Dedifferentiated amniotic fluid mesenchymal stem cell (primary cell): ENCODE data around the gene FANCI.
A peak's percentile ranks its signal among the peaks of the same experiment; 100 is the strongest.

ENCODE experiments used
- DNase-seq: peaks from one replicate; pipeline ENCODE4 v3.0.0-alpha.2; 2016; ENCODE audit errors: extremely low spot score

FANCI gene

DNA sequence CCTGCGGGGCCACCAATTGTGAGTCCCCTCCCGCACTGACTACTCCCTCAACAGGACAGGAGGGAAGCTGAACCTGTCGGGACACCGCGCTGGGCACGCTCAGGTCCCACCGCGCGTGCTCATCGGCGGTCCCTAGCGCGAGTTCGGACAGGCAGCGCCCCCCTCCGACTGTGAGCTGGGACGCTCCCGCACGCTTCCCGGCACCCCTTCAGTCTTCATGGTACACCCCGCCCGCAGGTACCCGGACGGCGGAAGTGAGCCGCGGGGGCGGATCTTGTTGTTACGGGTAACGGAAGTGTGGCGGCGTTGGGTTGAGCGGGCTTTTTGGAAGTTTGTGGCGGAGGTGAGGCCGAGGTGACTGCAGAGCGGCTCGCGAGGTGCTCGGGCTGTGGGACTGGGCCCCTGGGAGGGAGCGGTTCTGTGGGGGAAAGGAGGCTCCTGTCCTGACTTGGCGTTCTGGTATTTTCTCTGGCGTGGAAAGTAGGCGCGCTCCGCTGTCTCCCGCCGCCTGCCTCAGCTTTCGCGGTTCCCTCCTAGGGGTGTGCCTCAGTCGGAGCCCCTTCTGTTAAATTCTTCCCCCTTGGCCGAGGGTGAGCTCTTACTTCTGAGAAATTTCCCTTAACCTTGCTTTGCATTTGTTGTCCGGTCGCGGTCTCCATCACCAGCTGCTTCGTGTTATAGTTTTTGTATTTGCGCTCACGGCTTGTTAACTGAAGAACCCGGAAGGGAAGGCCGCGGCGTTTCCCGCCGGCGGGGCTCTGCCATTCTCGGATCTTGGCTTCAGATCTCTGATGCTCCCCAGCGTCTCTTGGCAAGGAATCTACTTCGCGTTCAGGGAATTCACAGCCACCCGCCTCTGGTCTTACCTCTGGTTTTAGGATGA is at the start of gene FANCI:
Gene FANCI, plus strand, starts transcription at position 289 of the 883 bp plus-strand sequence. CDS start 3,669 bp downstream, outside the sequence.
- DNase-seq, result peak; percentile 85

DNA sequence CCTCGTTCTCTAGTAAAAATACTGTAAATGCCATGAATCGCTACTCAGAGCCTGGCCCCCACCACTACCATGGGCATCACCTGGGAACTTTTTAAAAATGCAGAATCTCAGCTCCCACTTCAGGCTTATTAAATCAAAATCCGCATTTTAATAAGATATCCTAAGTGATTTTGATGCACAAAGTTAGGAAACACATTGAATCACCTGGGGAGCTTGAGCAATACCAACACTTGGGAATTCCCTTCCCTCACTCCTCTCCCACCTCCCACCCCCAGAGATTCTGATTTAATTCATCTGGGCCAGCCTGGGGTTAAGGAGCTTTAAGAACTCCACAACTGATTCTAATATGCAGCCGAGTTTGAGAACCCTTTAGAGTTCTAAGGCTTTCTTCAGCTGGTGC is 49.2 kb upstream of the FANCI start:
- no peak for DNase-seq

DNA sequence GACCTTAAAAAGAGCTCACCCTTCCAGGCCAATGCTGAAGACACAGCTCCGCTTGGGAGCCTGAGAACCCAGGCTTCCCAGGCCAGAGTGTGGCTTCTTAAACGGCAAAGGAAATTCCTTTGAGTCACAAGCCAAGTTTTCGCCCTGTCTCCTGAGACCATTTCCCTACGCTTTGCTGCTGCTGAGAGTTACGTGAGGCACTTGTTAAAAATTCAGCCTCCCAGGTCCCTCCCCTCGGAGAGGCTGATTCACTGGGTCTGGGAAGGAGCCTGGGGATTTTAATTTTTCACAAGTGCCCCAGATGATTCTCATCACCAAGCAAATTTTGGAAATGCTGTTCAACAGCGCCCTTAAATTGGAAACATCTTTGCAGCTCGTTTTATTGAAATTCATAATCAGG is 47.9 kb upstream of the FANCI start:
- no peak for DNase-seq

DNA sequence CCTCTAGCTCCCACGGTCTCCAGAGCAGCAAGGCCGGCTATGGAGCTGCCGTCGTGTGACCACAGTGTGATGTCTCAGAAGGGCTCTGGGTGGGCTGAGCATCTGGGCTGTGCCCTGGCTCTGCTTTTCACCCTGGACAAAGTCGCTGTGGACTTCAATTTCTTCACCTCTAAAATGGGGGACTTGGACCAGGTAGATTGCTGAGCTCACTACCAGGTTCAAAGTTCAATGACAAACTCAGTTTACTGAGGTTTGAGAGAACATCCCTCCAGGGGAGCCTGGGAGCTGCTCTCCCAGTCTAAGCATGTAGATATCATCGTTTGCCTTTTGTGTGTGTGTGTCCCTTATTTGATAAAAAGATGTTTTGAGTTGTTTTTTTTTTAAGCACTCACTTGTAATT is 47.5 kb upstream of the FANCI start:
- no peak for DNase-seq

DNA sequence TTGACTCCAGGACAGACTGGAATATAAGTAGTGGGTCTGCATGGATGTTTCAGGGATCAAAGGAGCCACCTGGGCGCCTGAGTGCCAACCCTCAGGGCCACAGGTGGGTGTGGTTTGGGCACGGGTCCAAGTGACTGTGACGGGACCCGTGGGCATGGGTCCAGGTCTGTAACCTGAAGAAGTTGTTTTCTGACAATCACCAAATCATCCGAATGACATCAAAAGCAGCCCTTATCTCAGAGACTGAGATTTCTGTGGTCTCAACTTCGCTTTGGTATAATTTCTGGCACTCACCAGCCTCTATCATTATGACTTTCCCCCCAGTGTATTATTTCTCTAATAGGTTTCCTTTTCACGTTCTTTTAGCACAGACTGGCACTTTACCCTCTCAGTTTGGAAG is 46.8 kb upstream of the FANCI start:
- no peak for DNase-seq

DNA sequence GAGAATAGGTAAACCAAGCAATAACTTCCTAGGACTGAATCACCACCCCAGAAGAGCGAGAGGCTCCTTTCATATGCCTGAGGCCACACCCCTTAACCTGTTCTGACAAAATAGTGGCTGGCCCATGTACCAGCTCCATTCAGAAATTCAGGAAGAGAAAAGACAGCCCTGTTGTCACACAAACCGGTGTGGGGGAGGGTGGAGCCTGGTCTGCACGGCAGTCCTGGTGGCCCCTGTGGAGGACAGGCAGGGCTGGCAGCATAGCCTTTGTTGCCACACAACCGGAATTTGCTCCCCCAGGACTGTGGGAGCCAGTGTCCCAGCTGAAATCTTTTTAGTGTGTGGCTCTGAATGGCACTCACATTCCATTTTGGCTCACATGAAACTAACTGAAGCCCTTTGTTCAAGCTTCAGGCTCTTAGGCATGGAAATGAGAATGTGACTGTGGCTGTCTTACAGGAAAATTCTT is 46.2 kb upstream of the FANCI start:
- DNase-seq, result no peak

DNA sequence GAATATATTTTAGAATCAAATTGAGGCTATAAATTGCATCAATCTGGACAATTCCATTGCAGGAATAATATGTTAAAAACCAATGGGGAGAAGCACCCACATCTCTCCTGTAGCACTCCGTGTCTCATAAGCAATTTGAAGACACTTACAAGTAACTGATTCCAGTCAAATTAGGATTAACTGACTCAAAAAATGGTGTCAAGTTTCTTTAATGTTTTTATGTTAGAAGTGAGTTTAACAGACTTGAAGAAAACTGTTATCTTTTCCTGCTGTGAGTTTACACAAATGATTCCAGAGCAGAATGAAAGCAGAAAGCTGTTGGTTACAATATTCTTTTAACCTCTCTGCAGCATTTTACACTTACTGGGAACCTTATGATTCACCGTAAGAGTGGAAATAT is 45.6 kb upstream of the FANCI start:
- DNase-seq, result no peak

DNA sequence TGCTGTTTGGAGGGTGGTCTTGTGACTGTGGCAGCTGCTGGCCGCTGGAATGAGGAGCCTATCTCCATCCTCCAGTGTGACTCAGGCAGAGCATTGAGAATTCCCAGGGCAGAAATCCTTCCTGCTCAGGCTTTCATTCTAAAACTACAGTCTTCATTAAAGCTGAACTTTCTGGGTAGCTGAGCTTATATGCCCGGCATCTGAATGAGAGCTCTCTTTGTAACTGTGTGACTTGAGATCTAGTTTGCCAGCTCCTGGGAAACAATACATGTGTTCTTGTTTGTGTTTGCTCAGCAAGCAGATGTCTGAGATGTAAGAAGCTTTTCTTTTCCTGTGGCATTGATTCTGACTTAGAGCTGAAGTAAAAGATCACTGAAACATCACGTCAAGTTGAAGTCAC is 44.8 kb upstream of the FANCI start:
- no peak for DNase-seq

DNA sequence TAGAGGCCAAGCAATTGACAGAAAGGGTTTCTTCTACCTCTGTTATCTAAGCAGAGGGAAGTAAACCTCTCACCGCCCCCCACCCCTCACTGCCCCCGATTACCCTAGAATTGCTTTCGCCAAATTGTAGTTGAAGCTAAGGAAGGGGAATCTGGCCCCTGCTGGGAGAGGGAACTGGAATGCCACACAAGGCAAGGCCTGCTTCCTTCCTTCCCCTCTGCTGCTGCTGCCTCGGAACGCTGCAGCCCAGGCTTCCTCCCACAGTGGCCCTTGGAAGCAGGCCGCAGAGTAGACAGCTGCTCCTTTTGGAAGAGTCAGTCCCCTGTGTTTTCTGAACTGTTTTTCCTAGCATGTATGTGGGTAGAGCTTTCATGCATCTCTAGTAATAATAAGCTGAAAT is 44.0 kb upstream of the FANCI start:
- no peak for DNase-seq

DNA sequence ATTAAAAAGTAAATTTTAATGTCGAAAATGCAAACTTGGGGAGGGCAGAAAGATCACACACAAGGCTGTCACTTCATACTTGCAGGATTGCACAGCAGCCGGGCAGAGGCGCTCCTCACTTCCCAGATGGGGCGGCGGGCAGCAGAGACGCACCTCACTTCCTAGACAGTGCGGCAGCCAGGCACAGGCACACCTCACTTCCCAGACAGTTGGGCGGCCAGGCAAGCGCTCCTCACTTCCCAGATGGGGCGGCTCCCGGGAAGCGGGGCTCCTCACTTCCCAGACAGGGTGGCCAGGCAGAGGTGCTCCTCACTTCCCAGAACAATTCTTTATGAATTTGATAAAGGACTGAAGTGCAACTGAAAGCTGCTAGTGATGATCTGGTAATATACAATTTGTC is 43.6 kb upstream of the FANCI start:
- DNase-seq, result no peak

DNA sequence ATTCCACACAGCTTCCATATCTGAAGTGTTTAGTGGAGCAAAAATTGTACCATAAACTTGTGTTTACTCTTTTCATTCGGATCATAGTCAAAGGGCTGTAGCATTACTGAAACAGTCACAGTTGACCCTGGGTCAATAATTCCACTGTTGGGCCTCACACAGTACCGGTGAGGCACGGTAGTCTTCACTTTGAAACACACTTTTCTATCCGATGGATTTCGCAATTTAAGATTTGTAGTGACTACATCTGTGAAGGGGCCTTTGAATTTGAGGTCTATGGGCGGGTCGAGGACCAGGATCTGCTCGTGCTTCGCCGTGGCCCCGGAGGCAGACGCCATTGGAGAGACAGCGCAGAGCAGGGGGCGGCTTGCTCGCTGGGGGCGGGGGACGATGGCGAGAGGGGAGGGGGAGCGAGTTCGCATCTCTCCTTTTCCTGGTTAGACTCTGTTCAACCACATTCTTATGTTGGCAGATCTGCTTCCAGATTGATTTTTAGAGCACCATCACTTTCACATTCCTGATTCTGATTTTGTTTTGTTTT is 42.2 kb upstream of the FANCI start:
- DNase-seq, result no peak

DNA sequence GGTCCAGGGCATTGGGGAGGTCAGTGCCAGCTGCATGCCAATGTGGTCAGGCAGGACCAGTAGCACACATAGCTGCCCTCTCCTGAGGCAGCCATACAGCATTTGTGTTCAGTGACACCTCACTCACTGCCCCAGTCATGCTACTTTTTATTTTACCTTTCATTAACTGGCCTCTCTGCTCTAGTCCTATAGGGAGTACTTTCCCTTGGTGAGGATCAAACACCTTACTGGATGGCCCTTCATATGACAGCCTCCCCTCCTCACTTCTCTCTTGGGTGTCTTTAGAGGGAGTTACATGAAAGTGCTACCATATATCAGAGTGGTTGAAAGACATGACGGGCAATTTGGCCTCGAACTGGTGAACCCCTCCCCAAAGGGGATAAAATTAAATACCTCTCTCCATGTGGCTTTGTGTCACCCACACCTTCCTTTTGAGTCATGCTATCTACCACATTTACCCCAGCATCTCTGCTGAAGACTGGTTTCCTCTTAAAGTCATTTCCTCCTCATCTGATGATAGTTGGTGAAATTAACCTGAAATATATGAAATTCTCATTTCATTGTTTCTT is 40.0 kb upstream of the FANCI start:
- no peak for DNase-seq

DNA sequence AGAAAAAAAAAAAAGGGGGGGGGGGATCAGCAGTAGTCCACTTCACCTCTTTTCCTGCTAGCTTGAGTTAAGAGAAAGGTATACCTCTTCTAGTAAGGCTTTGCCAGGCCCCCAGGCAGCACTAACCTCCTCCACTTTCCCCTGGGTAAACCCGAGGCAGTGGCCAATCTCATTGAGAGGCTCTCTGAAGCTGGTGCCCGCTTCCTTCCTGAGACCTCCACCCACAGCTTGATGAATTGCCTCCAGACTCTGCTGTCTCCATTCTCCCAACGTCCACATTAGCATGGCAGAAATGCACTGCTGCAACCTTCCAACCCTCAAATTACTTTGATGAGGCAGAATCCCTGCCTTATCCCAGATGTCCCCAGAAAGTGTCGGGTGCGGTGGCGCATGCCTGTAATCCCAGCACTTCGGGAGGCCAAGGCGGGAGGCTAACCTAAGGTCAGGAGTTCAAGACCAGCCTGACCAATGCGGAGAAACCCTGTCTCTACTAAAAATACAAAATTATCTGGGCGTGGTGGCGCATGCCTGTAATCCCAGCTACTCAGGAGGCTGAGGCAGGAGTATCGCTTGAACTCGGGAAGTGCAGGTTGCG is 37.7 kb upstream of the FANCI start:
- DNase-seq, result no peak

DNA sequence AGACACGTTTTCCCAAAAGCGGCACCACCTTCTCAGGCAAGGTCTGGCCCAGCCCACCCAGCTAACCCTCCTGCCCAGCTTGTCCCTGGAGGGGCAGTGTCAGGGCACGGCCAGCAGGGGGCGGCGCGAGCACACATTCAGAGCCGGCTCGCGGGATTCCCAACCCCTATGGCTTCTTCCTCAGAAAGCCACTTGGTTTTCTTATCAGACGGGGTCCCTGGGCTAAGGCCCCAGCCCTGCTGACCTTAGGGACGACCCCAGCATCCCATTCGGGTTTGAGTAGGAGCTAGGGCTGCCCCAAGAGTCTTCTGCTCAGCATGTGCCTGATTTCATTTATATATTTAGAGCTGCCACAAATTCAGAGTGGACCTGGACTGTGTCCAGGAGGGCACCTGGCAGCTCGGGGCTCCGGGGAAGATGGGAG is 36.9 kb upstream of the FANCI start:
- peak; percentile 49 for DNase-seq

DNA sequence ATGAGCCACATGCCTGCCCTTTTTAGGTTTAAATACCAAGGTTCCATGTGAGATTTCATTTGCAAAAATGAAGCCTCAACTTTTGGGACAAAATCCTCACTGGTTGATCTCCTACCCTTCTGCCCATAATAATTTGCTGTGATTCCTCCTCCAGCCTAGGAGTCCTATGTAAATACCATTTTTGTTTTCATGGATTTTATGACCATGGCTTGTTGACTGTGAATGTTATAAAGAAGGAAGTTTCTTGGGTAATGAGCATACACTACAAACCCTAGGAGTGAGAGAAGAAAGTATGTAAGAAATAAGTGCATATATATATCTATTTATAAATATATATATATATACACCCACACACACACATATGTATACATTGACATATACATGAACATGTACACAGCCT is 35.5 kb upstream of the FANCI start:
- DNase-seq, result no peak

DNA sequence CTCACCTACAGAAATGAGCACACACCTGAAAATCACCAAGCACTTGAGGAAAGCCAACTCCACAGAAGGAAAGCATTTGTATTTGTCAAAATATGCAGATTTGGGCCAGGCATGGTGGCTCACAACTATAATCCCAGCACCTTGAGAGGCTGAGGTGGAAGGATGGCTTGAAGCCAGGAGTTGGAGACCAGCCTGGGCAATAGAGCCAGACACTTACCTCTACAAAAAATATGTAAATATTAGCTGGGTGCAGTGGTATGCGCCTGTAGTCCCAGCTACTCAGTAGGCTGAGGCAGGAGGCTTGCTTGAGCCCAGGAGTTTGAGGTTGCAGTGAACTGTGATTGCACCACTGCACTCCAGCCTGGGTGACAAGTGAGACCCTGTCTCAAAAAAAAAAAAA is 34.7 kb upstream of the FANCI start:
- no peak for DNase-seq

DNA sequence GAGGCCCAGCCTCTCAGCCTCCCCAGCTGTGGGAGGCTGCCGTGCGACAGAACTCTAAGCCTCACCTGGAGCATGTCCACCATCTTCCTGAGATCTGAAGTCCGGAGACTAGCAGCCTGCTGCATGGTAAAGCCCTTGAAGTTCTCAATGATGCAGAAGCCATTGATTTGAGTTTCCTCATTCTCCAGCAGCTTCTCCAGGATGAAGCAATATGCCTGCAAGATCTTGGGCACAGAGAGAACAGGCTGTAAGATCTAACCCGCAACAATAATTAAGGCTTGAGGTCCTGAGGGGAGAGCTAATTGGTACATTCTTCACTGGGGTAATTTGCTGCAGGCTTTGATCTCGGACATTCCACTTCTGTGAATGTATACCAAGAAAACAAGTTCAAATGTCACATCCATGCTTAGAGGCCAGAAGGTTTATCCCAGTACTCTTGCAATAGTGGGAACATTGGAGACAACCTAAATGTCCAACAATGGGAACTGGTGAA is 32.1 kb upstream of the FANCI start:
- no peak for DNase-seq

DNA sequence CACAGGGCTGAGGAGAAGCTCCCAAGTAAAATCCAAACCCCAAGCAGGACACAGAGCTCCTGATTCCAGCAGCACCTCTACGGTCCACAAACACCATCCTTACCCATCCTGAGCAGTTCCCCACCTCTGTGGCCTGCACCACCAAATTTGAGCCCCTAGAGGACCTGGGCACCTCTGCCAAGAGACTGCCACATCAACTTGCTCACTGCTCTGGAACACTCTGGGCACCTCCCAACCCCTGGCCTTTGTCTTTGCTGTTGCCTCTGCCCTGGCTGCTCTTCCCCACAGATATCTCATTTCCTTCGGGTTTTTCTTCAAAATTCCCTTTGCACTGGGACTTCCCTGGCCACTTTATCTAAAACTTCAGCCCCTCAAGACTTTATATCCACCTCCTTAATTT is 28.2 kb upstream of the FANCI start:
- DNase-seq, result no peak

DNA sequence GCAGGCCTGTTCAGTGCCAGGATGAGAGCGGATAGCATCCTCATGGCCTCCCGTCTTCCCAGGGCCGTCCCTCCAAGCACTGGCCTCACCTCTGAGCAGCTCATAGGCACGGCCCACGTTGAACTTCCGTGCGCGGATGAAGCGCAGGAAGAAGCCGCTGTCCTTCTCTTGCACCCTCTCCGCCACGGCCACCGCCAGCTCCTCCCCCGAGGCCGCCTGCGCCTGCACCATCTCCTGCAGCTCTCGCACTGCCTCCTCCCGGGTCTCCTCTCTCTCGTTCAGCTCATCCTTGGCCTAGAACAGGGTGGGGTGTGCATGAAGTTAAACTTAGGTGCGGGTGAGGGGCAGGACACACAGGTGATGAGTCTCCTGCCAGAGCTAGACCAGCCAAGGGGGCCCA is 26.7 kb upstream of the FANCI start:
- DNase-seq, result no peak

DNA sequence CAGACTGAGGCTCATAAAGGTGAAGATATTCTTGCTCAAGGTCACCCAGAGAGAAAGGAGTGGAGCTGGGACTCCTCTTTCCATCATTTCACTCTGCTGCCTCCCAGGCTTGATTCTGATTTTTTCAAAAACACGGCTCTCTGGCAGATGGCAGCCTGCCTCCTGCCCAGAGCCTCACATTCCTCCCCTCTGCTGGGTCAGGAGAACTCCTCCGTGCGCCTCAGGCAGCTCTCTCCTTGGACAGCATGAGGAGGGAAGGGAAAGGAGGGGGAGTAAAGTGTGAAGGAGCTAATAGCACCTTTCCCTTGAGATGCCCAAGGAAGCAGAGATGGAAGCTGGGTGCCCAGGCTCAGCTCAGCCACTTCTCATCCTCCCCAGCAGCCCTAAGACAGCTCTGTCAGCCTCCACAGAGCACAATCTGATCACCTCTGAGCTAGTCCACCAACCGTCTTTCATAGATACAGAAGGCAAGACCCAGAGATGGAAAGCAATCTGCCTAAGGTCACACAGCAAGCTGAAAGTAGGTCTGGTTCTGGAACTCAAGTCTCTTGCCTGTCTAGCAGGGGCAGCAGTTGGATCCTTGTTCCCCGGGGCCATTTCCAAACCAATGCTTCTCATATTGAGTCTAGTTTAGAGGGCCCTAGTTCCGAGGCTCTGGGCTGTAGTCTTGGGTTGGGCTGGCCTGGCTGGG is 25.9 kb upstream of the FANCI start:
- no peak for DNase-seq

DNA sequence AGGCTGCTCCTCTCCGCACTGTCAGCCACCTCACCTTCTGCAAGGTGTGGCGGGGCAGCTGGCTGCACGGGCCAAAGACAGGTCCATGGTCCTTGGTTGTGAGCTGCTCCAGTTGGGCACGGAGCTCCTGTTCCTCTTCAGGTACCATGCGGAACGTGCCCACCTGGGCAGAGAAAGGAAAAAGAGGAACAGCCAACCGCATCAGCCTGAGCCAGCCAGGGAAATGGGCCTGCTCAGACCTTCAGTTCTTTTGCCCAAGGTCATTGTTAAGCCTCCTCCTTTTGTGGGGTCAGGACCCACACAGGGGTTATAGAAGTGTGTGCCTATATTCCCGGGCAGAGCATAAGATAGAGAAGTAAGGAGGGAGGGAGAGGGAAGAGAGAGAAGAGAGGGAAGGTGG is 25.2 kb upstream of the FANCI start:
- no peak for DNase-seq

DNA sequence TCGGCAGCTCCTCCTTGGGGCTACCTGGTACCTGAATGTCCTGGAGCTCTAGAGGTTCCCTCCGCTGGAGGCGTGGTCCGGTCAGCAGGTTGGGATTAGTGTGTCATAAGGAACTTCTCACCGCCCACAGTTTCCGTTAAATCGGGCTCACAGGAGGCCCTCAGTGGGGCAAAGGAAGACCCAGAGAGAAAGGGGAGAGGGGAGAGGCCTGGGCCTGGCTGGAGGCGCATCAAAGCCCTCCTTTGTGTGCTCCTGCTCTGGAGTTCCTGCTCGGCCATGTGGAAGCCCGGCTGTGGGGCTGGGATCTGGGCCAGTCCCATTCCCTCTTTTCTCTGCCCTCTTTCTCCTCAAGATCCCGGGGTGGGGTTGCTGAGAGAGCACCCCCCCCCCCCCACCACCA is 22.2 kb upstream of the FANCI start, which contains the start of gene RLBP1:
Gene RLBP1, minus strand, starts transcription at position 37 of the 400 bp plus-strand sequence. CDS start 2,604 bp downstream, outside the sequence.
- DNase-seq, result no peak
